Measurements from ENCODE around the gene ZNF175.
"Not testable (repeated sequence)": the region's sequence is repeated elsewhere in the genome, so short reads cannot be mapped to it uniquely, and the experiment has no call there.

Gene ZNF175

GRCh38 chr19:51592521-51592920 lies 21.4 kb downstream of the ZNF175 start:
- DNase-seq = no peak

GRCh38 chr19:51593138-51593890 lies 22.2 kb downstream of the ZNF175 start:
- no peak for DNase-seq

GRCh38 chr19:51593969-51594773 lies 23.1 kb downstream of the ZNF175 start:
- peak; percentile 99 for DNase-seq

GRCh38 chr19:51594774-51595109 lies 23.7 kb downstream of the ZNF175 start:
- no peak for DNase-seq

DNA sequence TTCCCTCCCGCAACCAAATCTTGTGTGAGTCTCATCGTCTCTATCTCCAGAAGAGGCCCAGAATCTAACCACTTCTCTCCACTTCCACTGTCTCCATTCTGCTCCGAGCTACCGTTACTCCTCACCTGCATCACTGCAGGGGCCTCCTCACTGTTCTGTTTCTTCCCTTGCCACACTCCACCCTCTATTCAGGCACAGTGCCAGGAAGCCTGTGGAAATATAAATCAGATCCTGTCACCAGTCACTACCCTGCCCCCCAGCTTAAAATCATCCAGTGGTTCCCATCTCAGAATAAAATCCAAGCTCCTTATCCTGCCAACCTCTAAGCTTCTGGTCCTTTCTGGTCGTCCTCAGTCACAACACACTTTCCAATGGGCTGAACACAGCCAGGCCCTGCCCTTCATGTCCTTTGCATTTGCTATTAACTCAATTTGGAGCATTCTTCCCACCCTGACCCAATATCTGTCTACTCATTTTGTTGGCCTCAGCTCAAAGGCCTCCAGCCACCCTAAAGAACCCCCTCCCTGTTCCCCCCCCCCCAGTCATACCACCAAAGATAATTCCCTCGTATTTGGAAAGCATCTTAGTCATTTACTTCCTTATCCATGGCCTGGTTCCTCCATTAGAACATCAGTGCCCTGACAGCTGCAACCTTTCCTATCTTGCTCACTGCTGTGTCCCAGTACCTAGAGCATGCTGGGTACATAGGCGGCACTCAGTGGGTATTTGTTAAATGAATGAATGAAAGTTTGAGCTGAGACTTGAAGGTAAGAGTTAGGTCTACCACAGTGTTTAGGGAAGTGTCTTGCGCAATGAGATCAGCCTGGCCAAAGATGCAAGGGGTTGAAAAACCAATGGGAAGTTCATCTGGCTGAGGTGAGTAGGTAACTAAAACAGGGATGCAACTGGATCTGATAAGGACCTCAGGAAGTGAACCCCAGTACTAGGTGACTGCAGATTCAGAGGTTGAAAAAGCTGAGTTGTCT lies 24.4 kb downstream of the ZNF175 start:
- DNase-seq = peak; percentile 24

- no peak for DNase-seq
Observed at GRCh38 chr19:51598159-51598915, 27.3 kb downstream of the ZNF175 start.

DNA sequence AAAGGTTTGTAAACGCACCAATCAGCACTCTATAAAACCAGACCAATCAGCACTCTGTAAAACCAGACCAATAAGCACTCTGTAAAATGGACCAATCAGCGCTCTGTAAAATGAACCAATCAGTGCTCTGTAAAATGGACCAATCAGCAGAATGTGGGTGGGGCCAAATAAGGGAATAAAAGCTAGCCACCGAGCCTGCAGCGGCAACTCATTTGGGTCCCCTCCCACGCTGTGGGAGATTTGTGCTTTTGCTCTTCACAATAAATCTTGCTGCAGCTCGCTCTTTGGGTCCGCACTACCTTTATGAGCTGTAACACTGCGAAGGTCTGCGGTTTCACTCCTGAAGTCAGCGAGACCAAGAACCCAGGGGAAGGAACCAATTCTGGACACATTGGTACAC lies 28.0 kb downstream of the ZNF175 start:
- no peak for DNase-seq

GRCh38 chr19:51600940-51601580 lies 30.0 kb downstream of the ZNF175 start:
- DNase-seq = peak; percentile 27

GRCh38 chr19:51602189-51602854 lies 31.2 kb downstream of the ZNF175 start:
- no peak for DNase-seq

GRCh38 chr19:51607077-51607476 lies 36.0 kb downstream of the ZNF175 start:
- no peak for DNase-seq

- peak; percentile 94 for DNase-seq
Observed at GRCh38 chr19:51607920-51608562, 37.0 kb downstream of the ZNF175 start.

GRCh38 chr19:51610576-51610975 lies 39.5 kb downstream of the ZNF175 start:
- DNase-seq = no peak

DNA sequence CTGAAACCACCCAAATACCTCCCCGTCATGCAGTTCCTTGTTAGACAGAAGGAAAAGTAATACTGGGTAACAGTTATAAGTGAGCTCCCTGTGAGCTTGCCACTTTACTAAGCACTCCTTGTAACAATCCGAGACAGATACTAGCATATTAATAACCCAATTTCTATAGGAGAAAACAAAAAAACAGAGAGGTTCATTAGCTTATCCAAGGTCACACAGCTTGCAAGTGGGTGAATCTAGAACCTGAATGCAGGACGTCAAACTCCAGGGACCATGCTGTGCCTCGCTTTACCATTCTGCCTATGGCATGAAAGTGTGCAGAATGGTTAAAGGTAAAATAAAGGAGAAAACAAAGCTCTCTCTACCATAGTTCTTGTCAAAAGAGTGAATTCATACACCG lies 43.7 kb downstream of the ZNF175 start:
- no peak for DNase-seq

GRCh38 chr19:51615991-51616390 lies 44.9 kb downstream of the ZNF175 start:
- no peak for DNase-seq

DNA sequence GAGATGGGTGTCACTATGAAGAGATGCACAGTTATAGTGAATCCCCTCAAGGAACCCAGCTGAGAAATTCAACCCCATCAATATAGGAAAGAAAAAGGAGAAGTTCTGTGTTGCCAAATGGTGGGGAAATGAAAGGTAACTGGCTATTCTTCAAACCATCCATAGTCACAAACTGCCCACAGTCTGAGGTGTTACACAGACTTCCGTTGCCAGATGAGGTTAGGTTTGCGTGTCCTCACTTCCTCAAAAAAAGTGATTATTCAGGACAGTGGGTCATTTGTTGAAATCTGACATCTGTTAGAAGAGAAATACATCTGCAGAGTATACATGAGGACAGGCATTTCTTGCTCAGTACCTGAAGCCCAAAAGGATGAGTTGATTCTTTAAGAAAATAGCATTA lies 50.1 kb downstream of the ZNF175 start:
- peak; percentile 61 for DNase-seq

- no peak for DNase-seq
Observed at GRCh38 chr19:51626675-51627074, 55.6 kb downstream of the ZNF175 start.

- DNase-seq = no peak
Observed at GRCh38 chr19:51627491-51628138, 56.5 kb downstream of the ZNF175 start.

GRCh38 chr19:51628153-51628939 lies 57.3 kb downstream of the ZNF175 start:
- DNase-seq = no peak

DNA sequence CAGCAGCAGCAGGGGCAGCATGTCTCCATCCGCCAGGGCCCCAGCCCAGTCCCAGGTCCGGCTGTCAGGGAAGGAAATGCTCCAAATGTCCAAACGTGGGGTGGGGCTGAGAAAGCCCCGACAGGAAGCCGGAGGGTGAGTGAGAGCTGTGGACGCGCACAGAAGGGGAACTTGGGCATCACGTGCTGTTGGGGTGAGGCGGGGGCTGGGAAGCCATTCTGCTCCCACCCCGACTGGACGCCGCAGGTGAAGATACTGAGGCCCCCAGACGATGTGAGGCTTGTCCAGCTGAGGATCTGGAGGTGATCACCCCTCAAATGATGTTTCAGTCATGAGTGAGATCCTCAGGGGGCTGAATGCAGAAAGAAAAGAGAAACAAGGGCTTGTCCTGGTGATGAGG lies 59.2 kb downstream of the ZNF175 start, which contains the start of gene SIGLEC5:
Gene SIGLEC5, minus strand, starts transcription at position 87 of the 400 bp plus-strand sequence. Its CDS starts 66 bp downstream, at position 21.
- DNase-seq = not testable (repeated sequence)

Data from suppressor macrophage treated with lipopolysaccharide for 4 hours (primary cell).